GM21529 (cell line): ENCODE data around the gene FAM180A.

ENCODE experiments used
- ATAC-seq: cut with Tn5 transposase; IDR thresholded peaks from one replicate; pipeline ENCODE4 v1.9.1; 2021; ENCODE audit not compliant: unreplicated experiment

Gene FAM180A

GRCh38 chr7:135771961-135772638 is 23.5 kb upstream of the FAM180A start:
- ATAC-seq: no peak

DNA sequence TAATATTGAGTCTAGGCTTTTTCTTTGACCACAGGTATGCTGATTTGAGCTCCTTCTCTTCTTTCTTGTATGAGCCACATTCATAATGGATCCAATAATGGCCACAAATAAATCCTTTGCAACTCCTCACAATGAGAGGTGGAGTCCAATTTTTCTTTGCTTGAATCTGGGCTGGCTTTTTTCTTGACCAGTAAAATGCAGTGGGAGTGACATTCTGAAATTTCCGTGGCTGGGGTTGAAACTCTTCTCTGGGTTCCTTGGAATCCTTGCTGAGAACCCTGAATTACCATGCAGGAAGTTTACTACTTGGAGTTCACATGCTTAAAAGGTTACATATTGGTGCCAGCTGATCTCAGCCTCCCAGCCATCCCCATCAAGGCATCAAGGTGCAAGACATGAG is 22.4 kb upstream of the FAM180A start:
- no peak for ATAC-seq

- ATAC-seq: no peak
These were observed 21.6 kb upstream of the FAM180A start for GRCh38 chr7:135770139-135770710.

DNA sequence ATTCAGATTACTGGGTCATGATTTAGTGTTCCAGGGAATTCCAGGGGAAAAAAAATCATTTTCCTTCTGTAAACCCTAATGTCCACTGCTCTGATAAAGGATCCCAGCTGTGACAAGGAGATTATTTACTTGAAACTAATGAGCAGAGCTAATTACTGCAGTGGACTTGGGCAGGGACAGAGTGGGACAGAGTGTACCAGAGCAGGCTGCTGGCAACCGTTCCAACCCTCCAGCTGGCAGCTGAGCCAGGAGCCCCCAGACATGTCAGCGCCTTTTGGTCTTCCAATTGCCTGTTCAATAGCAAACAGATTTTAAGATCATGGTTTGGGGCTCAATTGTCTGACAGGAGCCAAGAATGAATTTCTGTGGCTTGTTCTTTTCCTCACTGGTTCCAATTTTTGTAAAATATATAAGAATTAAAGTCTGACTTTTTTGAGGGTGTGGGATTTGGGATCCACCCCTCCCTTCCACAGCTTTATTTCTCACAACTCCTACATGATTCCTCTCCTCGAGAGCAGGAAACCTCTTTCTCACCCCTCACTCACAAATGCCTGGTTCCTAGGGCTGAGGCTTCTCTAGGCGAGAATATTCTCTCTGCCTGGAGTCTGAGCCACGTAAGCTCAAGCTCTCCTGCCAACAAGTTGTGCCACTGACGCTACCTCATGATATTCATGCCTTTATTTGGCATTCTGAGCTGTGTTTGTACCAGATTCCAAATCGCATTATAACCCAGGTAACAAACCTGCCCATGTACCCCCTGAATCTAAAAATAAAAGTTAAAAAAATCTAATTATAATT is 20.6 kb upstream of the FAM180A start:
- no peak for ATAC-seq

DNA sequence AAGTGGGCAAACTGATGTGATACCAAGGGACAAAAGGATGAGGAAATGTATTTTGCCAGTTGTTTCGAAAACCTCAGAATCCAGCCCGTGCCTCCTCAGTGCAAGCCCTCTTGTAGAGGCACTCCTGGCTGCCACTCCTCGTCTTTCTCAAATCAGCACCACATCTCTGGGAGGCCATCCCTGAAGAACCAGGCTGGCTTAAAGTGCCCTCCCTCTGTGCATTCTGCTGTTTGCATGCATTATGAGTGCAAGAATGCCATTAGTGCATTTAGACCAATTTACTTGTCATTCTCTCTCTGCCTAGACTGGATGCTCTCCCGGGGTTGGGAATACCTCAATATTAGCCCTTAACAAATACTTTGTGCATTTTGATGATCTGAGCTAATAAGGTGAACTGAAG is 19.9 kb upstream of the FAM180A start:
- ATAC-seq: no peak

DNA sequence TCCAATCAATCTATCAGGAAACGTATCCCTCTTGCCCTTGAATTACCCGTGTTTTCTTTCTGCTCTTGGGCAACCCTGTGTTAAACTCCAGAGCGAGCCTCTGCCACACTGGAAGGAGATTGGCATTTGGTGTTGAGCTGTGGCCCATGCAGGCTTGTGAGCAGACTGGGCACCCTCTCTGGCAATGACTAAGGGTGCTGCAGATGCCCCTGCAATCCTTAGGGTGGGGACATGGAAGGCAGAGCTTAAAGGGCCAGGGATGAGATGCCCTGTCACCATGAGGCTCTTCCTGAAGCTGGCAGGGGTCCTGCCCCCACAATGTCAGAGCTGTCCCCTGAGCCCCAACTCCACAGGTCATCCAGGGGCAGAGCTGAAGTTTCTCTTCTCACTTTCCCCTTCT is 19.5 kb upstream of the FAM180A start:
- ATAC-seq: no peak

DNA sequence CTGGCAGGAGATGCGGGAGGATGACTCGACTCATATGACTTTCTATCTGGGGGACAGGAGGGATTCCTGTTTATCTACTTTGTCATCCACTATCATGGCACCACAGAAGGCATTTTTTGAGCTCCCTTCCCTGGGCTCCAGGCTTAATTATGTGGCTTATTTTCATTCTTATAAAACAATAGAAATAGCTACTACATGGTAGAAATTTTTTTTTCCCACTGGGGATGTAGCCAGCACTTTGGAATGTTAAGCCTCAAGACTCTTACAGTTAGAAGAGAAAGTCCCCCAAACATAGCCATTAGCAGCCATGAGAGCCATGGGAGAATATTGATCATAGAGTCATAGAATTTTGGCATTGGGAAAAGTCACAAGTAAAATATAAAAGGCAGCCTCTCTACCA is 14.6 kb upstream of the FAM180A start:
- ATAC-seq: no peak

DNA sequence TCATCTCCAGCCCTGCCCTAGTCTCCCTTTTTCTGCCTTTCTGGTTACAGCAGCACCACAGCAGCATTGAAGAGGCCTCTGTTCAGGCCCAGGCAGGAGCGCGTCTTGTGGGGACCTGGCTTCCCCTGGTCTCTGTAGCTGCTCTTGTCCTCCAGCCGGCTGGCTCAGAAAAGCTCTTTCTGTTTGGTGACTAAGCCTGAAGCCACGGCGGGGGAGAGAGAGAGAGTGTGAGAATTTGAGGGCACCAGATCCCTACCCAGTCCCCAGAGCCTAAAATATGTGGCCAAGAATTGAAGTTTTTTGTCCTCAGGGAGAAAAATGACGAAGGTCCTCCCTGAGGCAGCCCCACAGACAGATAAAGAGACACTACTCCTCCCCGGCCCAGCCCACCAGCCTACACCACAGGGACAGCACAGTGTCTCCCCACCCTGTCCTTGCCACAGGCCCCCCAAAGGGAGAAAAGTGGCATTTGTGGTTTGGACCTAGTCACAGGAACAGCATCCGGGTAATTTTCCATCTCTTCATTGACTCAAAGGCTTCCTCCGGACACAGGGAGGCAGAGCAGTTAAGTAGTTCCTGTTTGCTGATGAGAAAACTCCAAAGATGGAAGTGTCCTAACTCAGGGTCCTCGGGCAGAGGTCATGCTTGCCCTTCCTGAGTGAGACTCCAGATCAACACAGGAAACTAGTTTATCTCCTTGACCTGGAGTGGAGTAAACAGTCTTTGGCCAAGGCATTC is 13.3 kb upstream of the FAM180A start:
- ATAC-seq: no peak

GRCh38 chr7:135759532-135759931 is 10.9 kb upstream of the FAM180A start:
- ATAC-seq: no peak

- no peak for ATAC-seq
These were observed 9.9 kb upstream of the FAM180A start for GRCh38 chr7:135758531-135758932.

DNA sequence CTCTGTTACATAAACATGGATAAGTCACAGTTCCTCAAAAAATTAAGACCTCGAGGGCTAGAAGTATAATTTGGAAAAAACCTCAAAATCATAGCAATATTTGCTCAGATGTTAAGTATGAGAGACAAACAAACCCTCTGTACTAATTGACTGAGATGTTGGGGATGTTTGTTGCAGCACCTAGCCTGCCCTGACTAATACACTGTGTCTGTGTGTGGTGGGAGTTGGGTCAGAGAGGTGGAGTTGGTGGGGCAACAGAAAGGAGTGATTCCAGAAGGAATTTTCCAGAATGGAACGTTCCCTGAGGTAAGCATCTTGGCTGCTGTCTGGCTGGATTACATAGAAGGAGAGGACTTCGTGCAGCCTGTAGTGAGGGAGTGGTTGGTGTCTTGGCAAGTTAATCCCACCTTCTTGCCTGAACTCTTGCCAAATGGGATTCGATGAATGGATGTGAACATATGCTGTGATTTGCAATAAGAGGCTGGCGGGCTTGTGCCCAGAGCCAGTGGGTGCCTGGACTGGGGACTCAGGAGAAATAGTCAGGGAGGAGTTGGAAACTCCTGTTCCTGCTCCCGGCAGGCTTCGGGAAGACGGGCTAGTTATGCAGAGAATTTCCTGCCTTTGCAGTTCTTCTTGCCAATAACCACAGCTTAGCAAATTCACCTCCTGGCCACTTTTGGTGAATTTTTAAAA is 9.3 kb upstream of the FAM180A start:
- no peak for ATAC-seq

DNA sequence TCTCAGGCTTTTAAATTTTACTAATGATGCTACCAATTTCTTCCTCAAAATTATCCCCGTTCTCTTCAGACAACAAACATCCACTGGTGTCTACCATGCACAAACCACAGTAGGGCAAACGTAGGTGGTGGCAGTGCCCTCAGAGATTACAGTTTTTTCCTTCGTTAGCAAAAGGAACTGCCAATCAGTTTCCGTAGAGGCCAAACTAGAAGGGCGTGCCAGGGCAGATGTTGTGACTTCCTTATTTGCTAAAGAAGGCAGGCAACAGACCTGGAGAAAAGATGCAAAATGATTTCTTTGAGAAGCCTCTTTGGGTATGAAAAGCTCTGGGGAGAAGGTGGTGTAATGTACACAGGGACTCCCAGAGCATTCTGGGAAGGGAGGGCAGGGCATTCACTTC is 7.6 kb upstream of the FAM180A start:
- no peak for ATAC-seq

DNA sequence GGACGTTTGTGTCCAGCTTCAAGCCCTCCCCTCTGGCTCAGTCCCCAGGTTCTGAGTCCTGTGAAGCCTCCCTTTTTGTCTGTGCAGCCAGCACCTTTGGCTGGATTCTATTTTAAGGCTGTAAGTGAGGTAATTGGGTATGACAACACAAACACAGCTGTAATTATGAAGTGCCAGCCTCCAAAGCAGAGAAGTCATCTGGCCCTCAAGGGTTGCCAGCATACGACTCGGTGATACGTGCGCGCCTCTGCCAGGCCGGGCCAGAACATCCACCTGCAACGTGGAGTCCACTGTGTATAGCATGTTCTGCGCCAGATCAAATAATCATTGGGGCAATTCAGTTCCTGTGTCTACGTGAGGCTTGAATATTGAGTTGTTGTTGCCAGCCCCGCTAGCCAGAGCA is 6.7 kb upstream of the FAM180A start:
- ATAC-seq: no peak

- no peak for ATAC-seq
These were observed 5.2 kb upstream of the FAM180A start for GRCh38 chr7:135753616-135754413.

- ATAC-seq: no peak
These were observed 1.2 kb downstream of the FAM180A start for GRCh38 chr7:135747366-135747765.

DNA sequence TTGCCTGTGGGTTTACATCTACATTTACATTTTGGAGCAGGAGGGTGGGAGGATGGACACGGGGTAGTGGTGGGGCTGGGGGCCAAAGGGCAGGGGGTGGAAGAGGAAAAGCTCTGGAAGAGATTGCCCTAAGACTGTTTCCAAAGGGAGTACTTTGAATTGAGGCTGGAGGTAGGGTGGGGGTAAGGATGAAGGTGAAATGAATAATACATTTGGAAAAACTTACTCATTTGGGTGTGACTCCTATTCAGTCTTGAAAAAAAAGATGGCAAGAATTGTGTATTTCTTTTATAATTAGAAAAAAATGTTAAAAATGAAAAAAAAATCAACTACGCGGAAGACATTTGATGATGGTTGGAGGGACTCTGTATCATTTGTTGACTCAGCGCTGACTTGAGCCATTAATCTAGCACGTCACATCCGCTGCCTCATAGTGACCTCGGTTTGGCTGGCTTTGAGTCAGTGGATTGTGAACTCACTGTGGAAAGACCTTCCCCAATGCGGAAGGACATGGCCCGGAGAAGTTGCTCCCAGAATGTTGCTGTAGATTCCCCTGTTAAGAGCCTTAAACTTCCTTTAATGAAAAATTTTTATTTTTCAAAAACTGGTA is 2.8 kb downstream of the FAM180A start:
- no peak for ATAC-seq

DNA sequence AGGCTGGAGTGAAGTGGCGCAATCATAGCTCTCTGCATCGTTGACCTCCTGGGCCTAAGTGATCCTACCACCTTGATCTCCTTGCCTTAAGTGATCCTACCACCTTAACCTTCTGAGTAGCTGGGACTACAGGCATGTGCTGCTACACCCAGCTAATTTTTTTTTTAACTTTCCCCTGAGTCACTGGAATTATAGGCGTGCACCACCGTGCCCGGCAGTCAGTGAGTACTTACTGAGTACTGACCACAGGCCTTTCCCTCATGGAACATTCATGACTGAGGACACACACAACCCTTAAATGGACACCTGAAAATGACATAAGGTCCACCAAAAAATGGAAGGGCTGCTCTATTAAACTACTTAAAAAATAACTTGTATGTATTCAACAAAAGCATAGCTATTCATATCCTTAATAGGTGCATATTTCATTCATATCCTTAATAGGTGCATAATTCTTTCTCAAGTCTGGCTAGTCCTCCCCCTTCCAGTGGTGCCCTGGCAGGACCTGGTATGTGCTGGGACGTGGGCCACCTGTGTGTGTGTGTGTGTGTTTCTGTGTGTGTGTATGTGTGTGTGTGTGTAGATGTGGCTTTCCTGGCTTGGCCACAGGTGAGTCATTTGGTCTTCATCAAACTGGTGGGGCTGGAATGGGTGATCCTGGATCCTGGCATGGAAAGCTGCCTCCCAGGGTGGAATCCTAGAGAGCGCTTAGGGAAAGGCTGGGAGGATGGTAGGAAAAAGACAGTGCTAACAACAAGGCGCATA is 3.5 kb downstream of the FAM180A start:
- no peak for ATAC-seq

- no peak for ATAC-seq
These were observed 4.5 kb downstream of the FAM180A start for GRCh38 chr7:135743907-135744731.
